Hepatic stellate cell (primary cell): ENCODE measurements around the gene THEM4.
"Not testable (repeated sequence)": the region's sequence is repeated elsewhere in the genome, so short reads cannot be mapped to it uniquely, and the experiment has no call there.

Experiments
- DNase-seq: peaks from one replicate; pipeline ENCODE4 v3.0.0; 2011; ENCODE audit warnings: low spot score

The THEM4 gene

GRCh38 chr1:151934048-151934493 lies 24.8 kb upstream of the THEM4 start:
- peak; percentile 40 for DNase-seq

DNA sequence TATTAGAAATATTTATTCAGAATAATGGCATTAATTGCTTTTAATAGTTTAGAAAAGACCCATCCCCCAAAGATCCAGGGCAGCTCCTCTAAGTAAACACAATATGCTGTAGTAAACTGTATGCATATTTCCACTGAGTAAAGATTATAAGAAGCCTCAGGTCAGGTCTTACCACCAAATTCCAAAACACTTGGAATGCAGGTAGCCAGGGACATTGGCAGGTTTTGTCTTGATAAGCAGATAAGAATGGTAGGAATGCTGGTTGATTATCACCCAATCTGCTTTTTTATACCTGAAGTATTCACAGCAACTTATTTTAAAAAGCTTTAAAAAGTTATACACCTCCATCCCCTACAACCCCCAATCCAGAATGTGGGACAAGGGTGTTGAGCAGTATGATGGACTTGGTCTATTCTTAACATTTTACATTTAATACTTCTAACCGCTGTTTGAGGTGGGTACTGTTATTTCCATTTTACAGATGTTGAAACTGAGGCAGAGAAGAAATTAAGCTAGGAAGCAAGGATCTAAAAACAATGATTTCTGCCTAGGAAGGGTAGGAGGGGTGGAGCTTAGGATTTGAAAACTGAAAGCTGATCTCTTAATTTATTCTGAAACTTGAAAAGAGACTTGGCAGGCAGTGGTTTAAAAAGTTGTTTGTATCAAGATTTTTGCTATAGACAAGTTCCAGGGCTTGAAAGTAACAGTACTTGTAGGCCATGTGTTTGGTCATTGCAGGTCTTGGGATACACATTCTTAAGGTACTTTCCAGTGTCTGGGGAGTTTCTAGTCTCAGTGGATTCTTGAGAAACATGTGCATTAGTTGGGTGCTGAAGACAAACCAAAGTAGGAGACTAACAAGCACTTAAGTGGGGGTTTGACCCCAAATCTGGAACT lies 15.6 kb upstream of the THEM4 start:
- DNase-seq: no peak

GRCh38 chr1:151923422-151923821 lies 14.1 kb upstream of the THEM4 start:
- no peak for DNase-seq

DNA sequence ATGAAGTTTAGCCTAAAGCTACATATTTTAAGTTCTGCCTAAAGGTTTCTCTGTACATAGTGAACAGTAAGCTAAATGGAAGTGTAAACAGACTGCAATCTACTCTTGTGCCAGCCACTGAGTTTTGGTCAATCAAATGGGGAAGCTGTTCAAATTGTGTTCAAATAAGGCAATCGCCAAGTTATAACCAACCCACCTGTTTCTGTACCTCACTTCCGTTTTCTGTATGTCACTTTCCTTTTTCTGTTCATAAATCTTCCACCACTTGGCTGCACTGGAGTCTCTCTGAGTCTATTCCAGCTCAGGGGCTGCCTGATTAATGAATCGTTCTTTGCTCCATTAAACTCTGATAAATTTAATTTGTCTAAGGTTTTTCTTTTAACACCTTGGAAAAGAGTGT lies 10.8 kb upstream of the THEM4 start:
- DNase-seq: no peak

DNA sequence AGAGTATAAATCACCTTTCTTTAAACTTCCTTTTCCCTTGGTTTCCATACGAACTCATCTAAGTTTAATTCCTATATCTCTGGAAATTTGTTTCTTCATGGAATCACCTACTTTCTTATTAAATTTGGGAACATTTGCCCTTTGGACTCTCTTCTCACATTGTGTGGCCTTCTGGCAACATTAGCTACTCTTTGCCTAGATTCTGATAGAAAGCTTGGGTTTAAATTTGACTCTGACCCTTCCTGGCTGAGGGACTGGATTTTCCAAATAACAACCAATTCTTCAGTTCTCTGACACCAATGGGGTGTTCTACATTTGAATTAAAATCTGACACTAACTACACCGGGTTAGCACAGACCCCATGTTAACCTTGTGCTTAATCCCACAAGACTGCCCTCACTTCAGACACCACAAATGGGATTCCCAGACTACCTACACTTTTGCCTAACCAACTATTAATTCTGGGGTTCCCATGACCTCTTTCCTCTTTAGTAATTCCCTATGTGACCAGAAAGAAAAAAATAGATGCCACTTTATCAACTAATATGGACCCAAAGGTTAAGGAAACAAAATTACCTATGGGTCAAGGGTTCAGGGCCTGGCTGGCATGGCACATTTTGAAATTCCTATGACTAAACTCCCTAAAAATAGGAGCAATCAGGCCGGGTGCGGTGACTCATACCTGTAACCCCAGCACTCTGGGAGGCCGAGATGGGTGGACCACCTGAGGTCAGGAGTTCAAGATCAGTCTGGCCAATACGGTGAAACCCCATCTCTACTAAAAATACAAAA lies 9.7 kb upstream of the THEM4 start:
- no peak for DNase-seq

DNA sequence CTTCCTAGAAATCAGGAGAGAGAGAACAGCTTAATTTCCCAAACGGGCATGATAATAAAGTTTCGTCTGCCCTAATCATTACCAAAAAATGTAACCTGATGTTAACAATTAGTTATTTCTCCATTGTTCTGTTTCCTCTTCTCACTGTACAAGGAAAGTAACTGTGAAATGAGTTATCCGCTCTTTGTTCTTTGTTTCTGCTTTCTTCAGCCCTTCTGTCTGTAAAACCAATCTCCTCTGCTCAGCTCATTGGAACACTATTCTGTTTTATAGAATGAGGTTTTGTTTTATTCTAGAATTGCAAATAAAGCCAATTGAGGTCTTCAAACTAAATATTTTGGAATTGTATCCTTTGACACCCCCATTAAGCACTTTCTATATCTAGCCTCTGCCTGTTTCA lies 8.8 kb upstream of the THEM4 start:
- no peak for DNase-seq

- no peak for DNase-seq
Observed at GRCh38 chr1:151916726-151917370, 7.5 kb upstream of the THEM4 start.

- DNase-seq: peak; percentile 35
Observed at GRCh38 chr1:151915061-151915686, 5.9 kb upstream of the THEM4 start.

- no peak for DNase-seq
Observed at GRCh38 chr1:151914076-151914475, 4.8 kb upstream of the THEM4 start.

DNA sequence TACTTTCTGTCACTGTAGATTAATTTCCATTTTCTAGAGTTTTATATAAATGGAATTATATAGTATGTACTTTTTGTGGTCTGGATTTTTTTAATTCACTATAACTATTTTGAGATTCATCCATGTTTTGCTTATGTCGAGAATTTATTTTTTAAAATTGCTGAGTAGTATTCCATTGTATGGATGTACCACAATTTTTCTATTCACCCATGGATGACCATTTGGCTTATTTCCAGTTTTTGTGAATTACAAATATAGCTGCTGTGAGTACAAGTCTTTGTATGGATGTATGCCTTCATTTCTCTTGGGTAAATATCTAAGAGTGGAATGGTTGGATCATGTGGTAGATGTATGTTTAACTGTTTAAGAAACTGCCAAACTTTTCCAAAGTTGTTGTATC lies 3.7 kb upstream of the THEM4 start:
- no peak for DNase-seq

GRCh38 chr1:151908228-151908691 lies 1.1 kb downstream of the THEM4 start:
- no peak for DNase-seq

- DNase-seq: no peak
Observed at GRCh38 chr1:151907363-151908139, 1.8 kb downstream of the THEM4 start.

DNA sequence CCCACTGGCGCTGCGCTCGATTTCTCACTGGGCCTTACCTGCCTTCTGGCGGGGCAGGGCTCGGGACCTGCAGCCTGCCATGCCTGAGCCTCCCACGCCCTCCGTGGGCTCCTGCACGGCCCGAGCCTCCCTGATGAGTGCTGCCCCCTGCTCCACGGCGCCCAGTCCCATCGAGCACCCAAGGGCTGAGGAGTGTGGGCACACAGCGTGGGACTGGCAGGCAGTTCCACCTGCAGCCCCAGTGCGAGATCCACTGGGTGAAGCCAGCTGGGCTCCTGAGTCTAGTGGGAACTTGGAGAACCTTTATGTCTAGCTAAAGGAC lies 3.0 kb downstream of the THEM4 start:
- not testable (repeated sequence) for DNase-seq

- DNase-seq: not testable (repeated sequence)
Observed at GRCh38 chr1:151905443-151906323, 3.6 kb downstream of the THEM4 start.

DNA sequence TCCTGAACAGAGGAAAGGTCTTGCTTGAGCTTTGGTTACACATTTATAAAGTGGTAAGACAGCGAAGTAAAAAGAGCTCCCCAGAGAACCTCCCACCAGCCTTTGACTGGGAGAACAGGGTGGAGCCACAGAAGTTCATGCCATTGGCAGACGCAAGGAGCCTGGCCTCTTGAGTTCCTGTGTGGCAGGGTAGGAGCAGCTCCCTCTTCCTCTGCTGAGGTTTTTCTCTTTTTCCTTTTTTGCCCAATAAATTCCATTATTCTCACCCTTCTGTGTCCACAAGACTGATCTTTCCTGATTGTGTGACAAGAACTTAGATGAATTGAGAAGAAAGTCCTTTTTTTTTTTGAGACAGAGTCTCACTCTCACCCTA lies 4.3 kb downstream of the THEM4 start:
- no peak for DNase-seq

GRCh38 chr1:151902858-151903257 lies 6.5 kb downstream of the THEM4 start:
- DNase-seq: no peak

- DNase-seq: not testable (repeated sequence)
Observed at GRCh38 chr1:151900804-151901203, 8.5 kb downstream of the THEM4 start.

DNA sequence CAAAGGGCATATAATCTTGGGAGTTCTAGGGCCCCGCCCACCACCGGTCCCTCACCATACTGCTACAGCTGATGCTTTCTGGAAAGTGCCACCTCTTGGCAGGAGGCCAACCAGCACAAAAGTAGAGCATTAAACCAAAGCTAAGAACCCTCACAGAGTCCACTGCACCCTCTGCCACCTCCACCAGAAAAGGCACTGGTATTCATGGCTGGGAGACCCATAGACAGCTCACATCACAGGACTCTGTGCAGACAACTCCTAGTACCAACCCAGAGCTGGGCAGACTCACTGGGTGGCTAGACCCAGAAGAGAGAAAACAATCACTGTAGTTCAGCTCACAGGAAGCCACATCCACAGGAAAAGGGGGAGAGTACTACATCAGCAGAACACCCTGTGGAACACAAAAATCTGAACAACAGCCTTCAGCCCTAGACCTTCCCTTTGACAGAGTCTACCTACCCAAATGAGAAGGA lies 10.8 kb downstream of the THEM4 start:
- DNase-seq: no peak

DNA sequence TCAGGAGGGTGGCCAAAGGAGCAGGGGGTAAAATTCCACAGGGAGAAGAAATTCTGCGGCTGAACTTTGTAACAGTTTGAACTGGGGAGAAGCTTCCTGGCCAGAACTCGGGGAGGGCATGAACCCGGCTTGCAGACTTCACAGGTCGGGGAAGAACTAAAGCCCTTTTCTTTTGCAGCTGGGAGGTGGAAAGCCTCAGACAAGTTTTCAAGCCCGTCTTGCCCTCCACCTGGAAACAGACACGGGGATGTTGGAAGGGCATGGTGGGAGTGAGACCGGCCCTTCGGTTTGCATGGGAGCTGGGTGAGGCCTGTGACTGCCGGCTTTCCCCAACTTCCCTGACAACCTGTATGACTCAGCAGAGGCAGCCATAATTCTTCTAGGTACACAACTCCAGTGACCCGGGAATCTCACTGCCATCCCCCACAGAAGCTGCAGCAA lies 11.3 kb downstream of the THEM4 start:
- DNase-seq: no peak
